Calu3 (cell line): Measurements from ENCODE around the gene ZNF865. TPM values are rescaled to one million over a fixed set of nuclear protein-coding genes. Genes with fewer than 3 reads are reported as not detected.

Source experiments
- BruUV-seq: library from RNA; stranded (reverse); fragments of 400-500 nt; replicated peaks from 2 replicates; lab custom pipeline; 2021; lab: Mats Ljungman, UMichigan
- CTCF ChIA-PET: fragments of 300-600 bp; sonication (Branson Sonifier 250); formaldehyde crosslinking; loops from one replicate; lab custom pipeline; 2022; ENCODE audit warnings: antibody characterized with exemption; lab: Charles Lee
- DNase-seq: peaks from one replicate; pipeline ENCODE4 v3.0.0; 2022
- H3K27ac Mint-ChIP-seq: one replicate; pipeline ENCODE4 v1.8.0; 2022; ENCODE audit warnings: mixed read lengths; ENCODE audit not compliant: unreplicated experiment
- H3K27me3 Mint-ChIP-seq: one replicate; pipeline ENCODE4 v1.8.0; 2022; ENCODE audit warnings: mixed read lengths; ENCODE audit not compliant: unreplicated experiment
- H3K36me3 Mint-ChIP-seq: one replicate; pipeline ENCODE4 v1.8.0; 2022; ENCODE audit warnings: mild to moderate bottlenecking, moderate library complexity, mixed read lengths; ENCODE audit not compliant: insufficient read depth, unreplicated experiment
- H3K4me1 Mint-ChIP-seq: one replicate; pipeline ENCODE4 v1.8.0; 2022; ENCODE audit warnings: mild to moderate bottlenecking, low read depth, mixed read lengths; ENCODE audit not compliant: unreplicated experiment
- H3K4me3 Mint-ChIP-seq: one replicate; pipeline ENCODE4 v1.8.0; 2022; ENCODE audit warnings: mild to moderate bottlenecking, low read depth, moderate library complexity, mixed read lengths; ENCODE audit not compliant: unreplicated experiment
- H3K9me3 Mint-ChIP-seq: one replicate; pipeline ENCODE4 v1.8.0; 2022; ENCODE audit warnings: low read depth, mixed read lengths; ENCODE audit not compliant: unreplicated experiment
- CTCF ChIP-seq: fragments of 200-600 bp; IDR thresholded peaks from one replicate; pipeline ENCODE4 v1.8.0; 2022; ENCODE audit warnings: antibody characterized with exemption; ENCODE audit not compliant: unreplicated experiment
- intact Hi-C: fragments of 100-400 bp; cut with micrococcal nuclease; formaldehyde crosslinking; loops from one replicate; pipeline ENCODE4 v1.10.0; 2022; ENCODE audit not compliant: unreplicated experiment
- total RNA-seq: library from RNA; stranded (reverse); gene quantifications from 2 replicates; pipeline ENCODE4 v1.2.3, GENCODE V29; 2022

Gene ZNF865
- total RNA-seq, 1 experiment from 2014 or later: 29.6 TPM

DNA sequence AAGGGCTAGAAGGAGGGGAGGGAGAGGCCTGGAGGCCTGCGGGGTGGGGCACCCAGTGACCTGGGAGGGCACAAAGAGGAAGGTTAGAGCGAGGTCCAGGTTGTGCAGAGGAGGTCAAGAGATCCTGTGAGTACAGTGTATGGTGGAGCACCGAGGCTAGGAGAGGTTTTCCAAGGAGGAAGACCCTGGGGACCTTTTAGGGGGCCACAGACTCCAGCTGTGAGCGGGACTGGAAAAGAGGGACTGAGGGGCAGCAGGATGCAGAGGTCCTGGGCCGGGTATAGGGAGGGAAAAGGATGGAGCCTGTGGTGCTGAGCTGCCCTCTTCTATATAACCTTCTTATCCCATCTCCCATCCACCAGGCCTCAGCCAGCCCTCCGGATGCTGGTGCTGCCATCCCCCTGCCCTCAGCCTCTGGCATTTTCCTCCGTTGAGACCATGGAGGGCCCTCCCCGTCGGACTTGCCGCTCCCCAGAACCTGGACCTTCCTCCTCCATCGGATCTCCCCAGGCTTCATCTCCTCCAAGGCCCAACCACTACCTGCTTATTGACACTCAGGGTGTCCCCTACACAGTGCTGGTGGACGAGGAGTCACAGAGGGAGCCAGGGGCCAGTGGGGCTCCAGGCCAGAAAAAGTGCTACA is 38.9 kb downstream of the ZNF865 start:
- intact Hi-C loops: no loop called here
- peaks cover 87% of the 10 kb centered on the region for H3K36me3 Mint-ChIP-seq
- no peaks in the 10 kb centered on the region for H3K27me3 Mint-ChIP-seq
- CTCF ChIA-PET: no interaction called here
- H3K4me1 Mint-ChIP-seq: peaks cover 34% of the 10 kb centered on the region
- no peak for TF ChIP-seq CTCF
- DNase-seq: no peak
- H3K4me3 Mint-ChIP-seq: peak overlapping the region; percentile 92
- no peaks in the 10 kb centered on the region for H3K9me3 Mint-ChIP-seq
- no TSS peak for BruUV-seq
- peak overlapping the region; percentile 73 for H3K27ac Mint-ChIP-seq

DNA sequence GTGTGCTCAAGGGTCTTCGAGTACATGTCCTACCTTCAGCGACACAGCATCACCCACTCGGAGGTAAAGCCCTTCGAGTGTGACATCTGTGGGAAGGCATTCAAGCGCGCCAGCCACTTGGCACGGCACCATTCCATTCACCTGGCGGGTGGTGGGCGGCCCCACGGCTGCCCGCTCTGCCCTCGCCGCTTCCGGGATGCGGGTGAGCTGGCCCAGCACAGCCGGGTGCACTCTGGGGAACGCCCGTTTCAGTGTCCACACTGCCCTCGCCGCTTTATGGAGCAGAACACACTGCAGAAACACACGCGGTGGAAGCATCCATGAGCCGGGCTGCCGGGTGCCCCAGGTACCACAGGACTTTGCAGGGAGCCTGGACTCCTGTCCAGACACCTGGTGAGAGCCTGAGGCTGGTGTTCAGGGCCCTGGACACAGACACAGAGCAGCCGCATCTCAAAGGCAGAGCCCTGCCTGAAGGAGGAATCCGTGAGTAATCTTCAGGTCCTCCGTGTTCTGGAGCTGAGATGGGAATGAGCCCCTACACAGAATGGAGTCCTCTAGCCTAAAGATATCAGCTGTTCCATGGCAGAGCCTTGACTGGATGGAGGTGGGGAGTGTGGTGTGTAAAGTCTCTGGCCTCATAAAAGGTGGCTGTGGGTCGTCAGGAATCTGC is 39.5 kb downstream of the ZNF865 start:
- intact Hi-C loops: no loop called here
- no peak for DNase-seq
- Mint-ChIP-seq H3K27me3 (no peaks in the 10 kb centered on the region), H3K4me3 (peak overlapping the region; percentile 92), H3K36me3 (peaks cover 91% of the 10 kb centered on the region), H3K4me1 (peaks cover 34% of the 10 kb centered on the region), H3K27ac (peak overlapping the region; percentile 73), H3K9me3 (no peaks in the 10 kb centered on the region)
- no peak for TF ChIP-seq CTCF
- TSS peak; percentile 56 for BruUV-seq
- CTCF ChIA-PET: no interaction called here

- no TSS peak for BruUV-seq
- intact Hi-C loops: no loop called here
- Mint-ChIP-seq H3K36me3 (peaks cover 86% of the 10 kb centered on the region), H3K27ac (no peak overlapping the region), H3K4me3 (no peak overlapping the region), H3K9me3 (no peaks in the 10 kb centered on the region), H3K27me3 (no peaks in the 10 kb centered on the region), H3K4me1 (peaks cover 34% of the 10 kb centered on the region)
- DNase-seq: no peak
- no peak for TF ChIP-seq CTCF
- CTCF ChIA-PET: interaction anchor here (0.6 kb wide), 1 partner anchor 98 kb away, joined by 6 read pairs; no protein-coding TSS in a partner anchor
These were observed 40.0 kb downstream of the ZNF865 start for GRCh38 chr19:55645512-55645881.

GRCh38 chr19:55646889-55647731 is 41.7 kb downstream of the ZNF865 start:
- no TSS peak for BruUV-seq
- peak overlapping the region; percentile 87 for H3K4me3 Mint-ChIP-seq
- no peak for TF ChIP-seq CTCF
- H3K36me3 Mint-ChIP-seq: peaks cover 77% of the 10 kb centered on the region
- intact Hi-C loops: no loop called here
- CTCF ChIA-PET: interaction anchor here (0.6 to 1.2 kb wide), 3 partner anchors 8 to 41 kb away, joined by 3 to 5 read pairs (median 4); no protein-coding TSS in a partner anchor
- H3K27me3 Mint-ChIP-seq: no peaks in the 10 kb centered on the region
- H3K9me3 Mint-ChIP-seq: no peaks in the 10 kb centered on the region
- DNase-seq: no peak
- H3K4me1 Mint-ChIP-seq: peaks cover 23% of the 10 kb centered on the region
- no peak overlapping the region for H3K27ac Mint-ChIP-seq
